RWPE2 (cell line): ENCODE measurements around the gene KCTD19.

Experiments used
- ATAC-seq: fragments of 200-7000 bp; cut with Tn5 transposase; 3 replicates; pipeline ENCODE4 v1.9.1; 2021; ENCODE audit warnings: low read depth
- DNase-seq: peaks from one replicate; pipeline ENCODE4 v3.0.0-alpha.2; 2020; ENCODE audit warnings: low spot score
- H3K27ac ChIP-seq: fragments of 450-650 bp; 2 replicates; pipeline ENCODE4 v1.5.1; 2017; ENCODE audit warnings: mild to moderate bottlenecking; ENCODE audit not compliant: poor library complexity, severe bottlenecking
- H3K27me3 ChIP-seq: fragments of 250-450 bp; sonication (Bioruptor Pico); 2 replicates; pipeline ENCODE4 v1.5.1; 2021; ENCODE audit warnings: mild to moderate bottlenecking, moderate library complexity; ENCODE audit not compliant: insufficient read depth, poor library complexity, severe bottlenecking
- H3K36me3 ChIP-seq: fragments of 250-450 bp; sonication (Bioruptor Pico); 2 replicates; pipeline ENCODE4 v1.5.1; 2020; ENCODE audit warnings: low read depth, mild to moderate bottlenecking, moderate library complexity
- H3K4me1 ChIP-seq: fragments of 250-450 bp; sonication (Bioruptor Pico); 2 replicates; pipeline ENCODE4 v1.5.1; 2021; ENCODE audit warnings: mild to moderate bottlenecking, moderate library complexity; ENCODE audit not compliant: insufficient read depth, poor library complexity, severe bottlenecking
- H3K4me3 ChIP-seq: fragments of 250-450 bp; sonication (Bioruptor Pico); 2 replicates; pipeline ENCODE4 v1.5.1; 2021; ENCODE audit warnings: mild to moderate bottlenecking, moderate library complexity; ENCODE audit not compliant: severe bottlenecking
- H3K9me3 ChIP-seq: fragments of 250-450 bp; sonication (Bioruptor Pico); 2 replicates; pipeline ENCODE4 v1.5.1; 2021; ENCODE audit warnings: mild to moderate bottlenecking, moderate library complexity; ENCODE audit not compliant: severe bottlenecking
- TF ChIP-seq, protein P1 (sequence below): fragments of 450-650 bp; IDR thresholded peaks from one replicate; pipeline ENCODE4 v1.5.1; 2017; ENCODE audit warnings: mild to moderate bottlenecking, moderate library complexity; ENCODE audit not compliant: poor library complexity, severe bottlenecking

Gene KCTD19

DNA sequence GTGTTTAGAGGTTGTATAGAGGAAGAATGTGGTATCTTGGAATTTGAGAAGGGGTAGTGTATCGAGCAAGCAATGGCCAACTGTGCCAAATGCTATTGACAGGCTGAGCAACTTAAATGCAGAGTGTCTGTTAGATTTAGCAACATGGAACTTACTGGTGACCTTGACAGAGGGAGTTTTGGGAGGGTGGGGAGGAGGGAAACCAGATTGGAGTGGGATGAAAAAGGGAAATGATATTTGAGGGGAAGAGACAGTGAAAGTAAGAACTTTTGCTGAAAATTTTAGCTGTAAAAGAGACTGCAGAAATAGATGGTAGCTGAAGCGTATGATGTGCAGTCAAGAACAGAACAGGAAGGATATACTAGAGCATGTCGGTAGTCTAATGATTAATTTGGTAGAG is 1.2 kb upstream of the KCTD19 start:
- H3K36me3 ChIP-seq = no peaks in the 10 kb centered on the region
- H3K9me3 ChIP-seq = no peaks in the 10 kb centered on the region
- H3K27ac ChIP-seq = no peak overlapping the region
- no peaks in the 10 kb centered on the region for H3K27me3 ChIP-seq
- ATAC-seq (no peak), DNase-seq (no peak)
- TF ChIP-seq, protein P1, sequence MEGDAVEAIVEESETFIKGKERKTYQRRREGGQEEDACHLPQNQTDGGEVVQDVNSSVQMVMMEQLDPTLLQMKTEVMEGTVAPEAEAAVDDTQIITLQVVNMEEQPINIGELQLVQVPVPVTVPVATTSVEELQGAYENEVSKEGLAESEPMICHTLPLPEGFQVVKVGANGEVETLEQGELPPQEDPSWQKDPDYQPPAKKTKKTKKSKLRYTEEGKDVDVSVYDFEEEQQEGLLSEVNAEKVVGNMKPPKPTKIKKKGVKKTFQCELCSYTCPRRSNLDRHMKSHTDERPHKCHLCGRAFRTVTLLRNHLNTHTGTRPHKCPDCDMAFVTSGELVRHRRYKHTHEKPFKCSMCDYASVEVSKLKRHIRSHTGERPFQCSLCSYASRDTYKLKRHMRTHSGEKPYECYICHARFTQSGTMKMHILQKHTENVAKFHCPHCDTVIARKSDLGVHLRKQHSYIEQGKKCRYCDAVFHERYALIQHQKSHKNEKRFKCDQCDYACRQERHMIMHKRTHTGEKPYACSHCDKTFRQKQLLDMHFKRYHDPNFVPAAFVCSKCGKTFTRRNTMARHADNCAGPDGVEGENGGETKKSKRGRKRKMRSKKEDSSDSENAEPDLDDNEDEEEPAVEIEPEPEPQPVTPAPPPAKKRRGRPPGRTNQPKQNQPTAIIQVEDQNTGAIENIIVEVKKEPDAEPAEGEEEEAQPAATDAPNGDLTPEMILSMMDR = no peak
- no peak overlapping the region for H3K4me3 ChIP-seq
- H3K4me1 ChIP-seq = peaks cover 14% of the 10 kb centered on the region

DNA sequence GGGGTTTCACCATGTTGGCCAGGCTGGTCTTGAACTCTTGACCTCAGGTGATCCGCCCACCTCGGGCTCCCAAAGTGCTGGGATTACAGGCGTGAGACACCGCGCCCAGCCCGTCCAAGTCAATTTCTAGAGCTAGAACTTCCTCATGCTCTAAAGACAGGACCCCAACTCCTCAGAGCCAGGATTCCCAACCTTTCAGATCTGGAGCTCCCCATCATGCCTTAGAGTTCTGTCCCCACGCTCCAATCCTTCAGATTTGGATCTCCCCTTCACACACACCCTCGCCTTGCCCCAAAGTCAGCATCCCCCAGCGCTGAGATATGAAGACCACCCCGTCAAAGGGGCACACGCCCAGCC is 448 bp downstream of the KCTD19 start:
- no peak overlapping the region for H3K27ac ChIP-seq
- ATAC-seq (no peak), DNase-seq (no peak)
- H3K27me3 ChIP-seq = no peaks in the 10 kb centered on the region
- no peaks in the 10 kb centered on the region for H3K9me3 ChIP-seq
- peaks cover 14% of the 10 kb centered on the region for H3K4me1 ChIP-seq
- peak overlapping the region; percentile 23 for H3K4me3 ChIP-seq
- no peaks in the 10 kb centered on the region for H3K36me3 ChIP-seq
- TF ChIP-seq, protein P1 = no peak

DNA sequence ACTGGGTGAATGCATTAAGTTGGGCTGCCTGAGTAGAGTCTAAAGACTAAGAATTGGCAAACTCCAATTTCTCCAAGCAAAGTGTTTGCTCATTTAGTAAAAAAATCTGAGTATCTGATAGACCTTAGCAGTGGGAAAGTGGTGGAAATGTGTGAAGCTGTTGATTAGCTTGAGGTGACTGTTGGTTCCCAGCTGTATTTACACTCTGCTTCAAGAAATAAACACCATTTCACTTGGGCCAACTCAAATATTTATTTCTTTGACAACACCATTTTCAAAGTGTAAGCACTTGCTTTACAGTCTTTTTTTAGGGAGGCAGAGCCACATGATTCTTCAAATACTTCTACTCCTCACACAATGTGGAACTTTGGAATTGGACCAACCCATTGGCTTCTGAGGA is 8.7 kb downstream of the KCTD19 start:
- ATAC-seq = no peak
- H3K4me3 ChIP-seq = no peak overlapping the region
- H3K36me3 ChIP-seq = no peaks in the 10 kb centered on the region
- DNase-seq = no peak
- no peaks in the 10 kb centered on the region for H3K27me3 ChIP-seq
- no peaks in the 10 kb centered on the region for H3K4me1 ChIP-seq
- no peaks in the 10 kb centered on the region for H3K9me3 ChIP-seq
- TF ChIP-seq, protein P1 = no peak
- H3K27ac ChIP-seq = no peak overlapping the region

DNA sequence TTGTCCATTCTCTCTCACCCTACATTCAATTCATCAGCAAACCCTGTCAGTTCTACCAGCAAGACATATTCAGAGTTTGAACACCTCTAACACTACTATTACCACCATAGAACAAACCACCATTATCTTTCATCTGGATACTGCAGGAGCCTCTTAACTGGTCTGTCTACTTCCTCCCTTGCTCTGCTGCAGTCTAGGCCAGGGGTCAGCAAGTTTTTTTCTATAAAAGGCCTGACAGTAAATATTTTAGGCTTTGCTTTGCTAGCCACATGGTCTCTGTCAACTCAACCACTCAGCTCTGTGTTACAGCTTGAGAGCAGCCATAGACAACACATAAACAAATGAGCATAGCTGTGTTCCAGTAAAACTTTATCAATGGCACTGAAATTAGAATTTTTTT is 13.8 kb downstream of the KCTD19 start:
- DNase-seq (no peak), ATAC-seq (no peak)
- no peaks in the 10 kb centered on the region for H3K36me3 ChIP-seq
- peaks cover 9% of the 10 kb centered on the region for H3K4me1 ChIP-seq
- H3K9me3 ChIP-seq = no peaks in the 10 kb centered on the region
- no peaks in the 10 kb centered on the region for H3K27me3 ChIP-seq
- peak overlapping the region; percentile 59 for H3K27ac ChIP-seq
- H3K4me3 ChIP-seq = no peak overlapping the region
- TF ChIP-seq, protein P1 = no peak

DNA sequence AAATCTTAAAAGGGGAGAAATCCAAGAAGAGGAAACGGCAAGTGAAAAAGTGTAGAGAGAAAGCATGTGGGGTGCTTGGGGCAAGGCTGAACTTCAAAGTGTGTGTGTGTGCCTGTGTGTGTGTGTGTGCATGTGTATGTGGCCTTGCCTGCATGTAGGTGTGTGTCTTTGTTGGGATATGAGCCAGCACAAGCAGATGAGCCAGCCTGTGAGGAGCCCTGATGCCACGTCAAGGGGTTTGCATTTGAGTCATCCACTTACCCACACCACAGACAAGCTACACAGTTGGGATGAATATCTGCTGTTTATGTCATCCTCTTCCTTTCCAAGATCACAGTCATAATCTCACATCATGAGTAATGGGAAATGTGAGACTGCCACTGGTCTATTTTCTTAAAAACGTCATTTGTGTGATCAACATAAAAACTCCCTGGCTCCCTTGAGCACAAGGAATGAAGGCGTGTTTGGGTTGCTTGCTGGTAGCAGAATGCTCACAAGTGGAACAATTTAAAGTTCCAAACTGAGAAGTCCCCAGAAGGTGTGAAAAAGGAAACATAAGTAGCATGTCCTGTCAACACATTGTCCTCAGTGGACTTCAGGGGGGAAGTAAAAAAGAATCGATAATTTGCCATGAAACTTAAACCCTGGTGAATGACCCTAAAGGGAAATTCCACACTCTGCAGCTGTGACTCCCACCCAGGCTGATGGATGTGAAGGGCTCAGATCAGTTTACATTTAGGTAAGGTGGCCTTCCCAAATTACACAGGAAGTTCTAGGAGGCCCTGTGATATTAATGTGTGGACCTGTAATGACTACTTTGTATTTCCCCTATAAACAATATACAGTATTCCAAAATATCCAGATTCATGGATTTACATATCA is 14.7 kb downstream of the KCTD19 start:
- peaks cover 9% of the 10 kb centered on the region for H3K4me1 ChIP-seq
- no peaks in the 10 kb centered on the region for H3K27me3 ChIP-seq
- peak; percentile 99 for ATAC-seq
- DNase-seq = peak; percentile 87
- no peaks in the 10 kb centered on the region for H3K36me3 ChIP-seq
- H3K27ac ChIP-seq = peak overlapping the region; percentile 59
- H3K4me3 ChIP-seq = no peak overlapping the region
- H3K9me3 ChIP-seq = no peaks in the 10 kb centered on the region
- TF ChIP-seq, protein P1 = no peak
